SK-N-SH treated with all-trans-retinoic acid at 6 μM for 48 hours (cell line): ENCODE measurements around the gene BICC1.

ENCODE experiments used
- ARNTL ChIP-seq: fragments of 450-650 bp; formaldehyde crosslinking; IDR thresholded peaks from 2 replicates; pipeline ENCODE4 v1.5.0; 2020; ENCODE audit warnings: low read depth, mild to moderate bottlenecking, moderate library complexity, borderline replicate concordance
- ESRRG ChIP-seq: fragments of 250-450 bp; sonication (Bioruptor Pico); IDR thresholded peaks from 2 replicates; pipeline ENCODE4 v1.6.1; 2021; ENCODE audit warnings: mild to moderate bottlenecking
- RARB ChIP-seq: fragments of 250-450 bp; sonication (Bioruptor Pico); IDR thresholded peaks from 2 replicates; pipeline ENCODE4 v1.8.0; 2021; ENCODE audit warnings: mild to moderate bottlenecking, moderate library complexity
- ZFP30 ChIP-seq: fragments of 450-650 bp; formaldehyde crosslinking; IDR thresholded peaks from 2 replicates; pipeline ENCODE4 v1.5.0; 2022; ENCODE audit warnings: mild to moderate bottlenecking, moderate library complexity

- TF ChIP-seq ESRRG (no peak), ARNTL (CRISPR knock-in tag) (no peak), ZFP30 (no peak), RARB (no peak)
These were observed 240.0 kb downstream of the BICC1 start for GRCh38 chr10:58752665-58753064.
